HG02759 (cell line): ENCODE results near the gene TIAM2.
A peak's percentile ranks its signal among the peaks of the same experiment; 100 is the strongest.
"Not testable (repeated sequence)": the region's sequence is repeated elsewhere in the genome, so short reads cannot be mapped to it uniquely, and the experiment has no call there.

Experiments
- ATAC-seq: cut with Tn5 transposase; IDR thresholded peaks from one replicate; pipeline ENCODE4 v1.9.1; 2021; ENCODE audit warnings: mild to moderate bottlenecking, moderate library complexity; ENCODE audit not compliant: unreplicated experiment

Gene TIAM2

GRCh38 chr6:155155787-155156447 is 160.8 kb downstream of the TIAM2 start:
- ATAC-seq, result no peak

DNA sequence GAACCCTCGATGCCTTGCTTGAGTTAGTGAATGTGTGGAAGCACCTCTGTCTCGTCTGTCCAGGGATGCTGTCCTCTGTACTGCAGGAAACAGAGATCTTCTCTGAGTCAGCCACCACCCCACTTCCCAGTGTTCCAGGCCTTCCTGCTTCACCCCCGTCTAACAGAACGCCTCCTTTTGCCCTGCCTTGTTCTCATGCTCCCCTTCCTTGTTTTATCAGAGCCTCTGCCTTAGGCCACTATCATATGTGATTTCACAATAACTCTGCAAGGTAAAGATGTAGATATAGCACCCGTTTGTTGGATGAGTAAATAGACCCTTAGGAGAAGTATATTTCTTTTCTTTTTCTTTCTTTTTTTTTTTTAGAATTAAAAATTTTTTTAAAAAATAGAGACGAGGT is 162.0 kb downstream of the TIAM2 start:
- no peak for ATAC-seq

GRCh38 chr6:155158030-155158843 is 163.1 kb downstream of the TIAM2 start:
- peak; percentile 41 for ATAC-seq

DNA sequence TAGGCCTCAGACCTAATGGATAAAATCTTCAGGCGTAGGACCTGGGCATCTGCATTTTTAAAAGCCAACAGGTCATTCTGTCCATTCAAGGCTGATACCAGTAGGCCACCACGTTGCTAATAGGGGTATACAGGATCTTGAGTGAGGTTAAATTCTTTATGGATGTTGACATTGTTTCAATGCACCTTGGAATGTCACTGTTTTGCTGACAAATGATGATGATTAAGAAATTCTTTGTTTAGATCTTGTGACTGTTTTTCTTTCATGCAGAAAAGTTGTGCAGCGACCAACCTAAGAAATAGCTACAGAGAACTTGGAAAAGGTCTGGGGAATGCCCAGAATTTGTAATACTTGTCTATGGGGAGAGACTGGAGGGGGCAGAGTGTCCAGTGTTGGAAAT is 167.6 kb downstream of the TIAM2 start:
- ATAC-seq, result no peak

DNA sequence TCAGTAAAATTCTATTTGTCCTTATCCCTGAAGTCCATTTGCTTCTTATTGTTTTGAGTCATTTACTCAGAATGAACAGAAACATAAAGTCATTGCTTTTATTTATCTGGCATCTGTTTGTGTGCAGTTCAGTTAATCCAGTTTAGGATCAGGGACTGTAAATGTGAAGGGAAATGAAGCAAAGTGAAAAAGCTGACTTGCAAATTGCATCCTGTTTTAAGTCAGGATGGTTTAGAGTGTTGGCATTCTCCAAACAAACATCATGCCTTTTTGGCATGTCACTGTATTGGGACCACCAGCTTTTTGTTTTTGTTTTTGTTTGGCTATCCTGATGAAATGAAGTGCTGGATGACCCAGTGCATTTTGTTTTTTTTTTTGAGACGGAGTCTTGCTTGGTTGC is 168.5 kb downstream of the TIAM2 start:
- ATAC-seq, result no peak

DNA sequence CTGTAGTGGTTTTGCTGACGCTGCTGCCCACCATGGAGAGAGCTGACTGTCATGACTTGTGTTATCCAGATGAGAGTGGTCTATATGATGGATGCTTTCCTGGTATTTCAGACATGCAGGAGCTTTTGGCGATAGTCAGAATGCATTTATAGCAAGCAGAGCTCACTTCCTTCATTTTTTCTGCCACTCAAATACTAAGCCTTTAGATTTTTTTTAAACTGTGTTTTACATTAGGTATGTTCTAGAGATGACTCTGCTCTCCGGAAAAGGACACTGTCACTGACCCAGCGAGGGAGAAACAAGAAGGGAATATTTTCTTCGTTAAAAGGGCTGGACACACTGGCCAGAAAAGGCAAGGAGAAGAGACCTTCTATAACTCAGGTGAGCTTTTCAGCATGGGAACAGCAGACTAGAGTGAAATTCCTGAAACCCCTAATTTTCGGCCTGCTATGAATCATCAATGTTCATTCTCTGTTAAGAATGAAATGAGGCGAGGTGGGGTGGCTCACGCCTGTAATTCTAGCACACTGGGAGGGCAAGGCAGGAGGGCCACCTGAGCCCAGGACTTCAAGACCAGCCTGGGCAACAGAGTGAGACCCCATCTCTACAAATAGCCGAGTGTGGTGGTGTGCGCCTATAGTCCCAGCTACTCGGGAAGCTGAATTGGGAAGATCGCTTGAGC is 170.1 kb downstream of the TIAM2 start:
- no peak for ATAC-seq

DNA sequence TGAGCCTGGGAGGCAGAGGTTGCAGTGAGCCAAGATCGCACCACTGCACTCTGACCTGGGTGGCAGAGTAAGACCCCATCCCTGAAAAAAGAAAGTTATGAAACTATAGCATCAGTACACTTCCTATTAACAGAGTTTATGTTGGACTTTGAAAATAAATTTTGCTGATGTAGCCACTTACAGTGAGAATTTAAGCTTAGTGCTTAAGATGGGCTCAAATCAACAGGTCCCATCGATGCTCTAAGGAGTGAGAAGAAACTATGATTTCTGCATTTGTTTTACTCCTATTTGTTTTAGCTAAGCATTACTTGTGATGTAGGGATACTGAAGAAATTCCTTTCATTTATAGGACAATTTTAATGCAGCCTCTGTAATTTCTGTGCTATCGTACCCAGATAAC is 175.4 kb downstream of the TIAM2 start:
- no peak for ATAC-seq

GRCh38 chr6:155171109-155171746 is 176.1 kb downstream of the TIAM2 start:
- ATAC-seq, result peak; percentile 89

DNA sequence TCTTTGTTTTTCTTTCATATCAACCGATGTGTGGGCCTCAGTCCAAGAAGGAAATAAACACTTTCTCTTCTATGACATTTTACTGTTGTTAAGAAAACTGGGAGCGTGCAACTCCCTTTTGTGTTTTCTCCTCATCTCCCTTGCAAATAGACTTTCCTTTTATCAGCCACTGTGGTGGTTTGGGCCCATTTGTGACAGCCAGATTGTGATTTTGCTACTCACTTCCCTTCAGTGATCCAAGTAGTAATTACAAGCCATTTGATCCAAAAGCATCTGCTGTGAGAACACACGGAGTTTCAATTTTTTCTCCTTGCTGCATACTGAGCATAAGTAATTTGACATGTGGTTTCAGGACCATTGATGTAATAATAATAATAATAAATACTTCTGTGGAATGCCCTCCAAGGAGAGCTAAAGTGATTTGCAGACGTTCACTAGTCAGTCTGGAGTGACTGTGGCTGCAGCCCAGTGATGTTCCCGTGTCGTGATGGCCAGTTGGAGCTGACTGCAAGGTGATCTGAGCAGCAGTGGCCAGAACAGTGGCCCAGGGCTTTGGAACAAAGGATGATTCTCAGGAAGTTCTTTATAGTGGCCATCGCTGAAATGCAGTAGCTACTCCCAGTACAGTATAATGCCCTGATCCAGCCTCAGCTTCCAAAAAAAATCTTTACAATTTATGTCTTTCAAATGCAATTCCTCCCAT is 176.8 kb downstream of the TIAM2 start:
- ATAC-seq, result peak; percentile 5

DNA sequence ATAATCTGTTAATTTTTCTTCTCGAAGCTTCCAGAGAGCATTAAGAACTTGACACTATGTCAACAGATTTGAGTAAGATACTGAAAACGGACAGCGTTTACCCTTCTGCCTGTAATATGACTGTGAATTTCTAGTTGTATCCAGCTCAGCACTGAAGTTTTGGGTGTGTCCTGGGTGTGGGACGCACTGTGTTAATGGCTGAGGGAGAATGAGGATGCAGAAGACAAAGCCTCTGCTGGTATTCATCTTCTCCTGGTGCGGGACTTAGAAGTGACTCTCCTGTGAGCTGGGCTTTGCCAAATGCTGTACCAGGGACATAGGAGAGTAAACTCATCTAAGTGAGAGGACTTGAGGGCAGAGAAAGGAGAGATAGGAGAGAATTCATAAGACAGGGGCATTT is 178.4 kb downstream of the TIAM2 start:
- no peak for ATAC-seq

GRCh38 chr6:155174576-155175211 is 179.6 kb downstream of the TIAM2 start:
- peak; percentile 52 for ATAC-seq

GRCh38 chr6:155177363-155177961 is 182.3 kb downstream of the TIAM2 start:
- ATAC-seq, result peak; percentile 15

- ATAC-seq, result peak; percentile 79
Observed at GRCh38 chr6:155181498-155181897, 186.4 kb downstream of the TIAM2 start.

DNA sequence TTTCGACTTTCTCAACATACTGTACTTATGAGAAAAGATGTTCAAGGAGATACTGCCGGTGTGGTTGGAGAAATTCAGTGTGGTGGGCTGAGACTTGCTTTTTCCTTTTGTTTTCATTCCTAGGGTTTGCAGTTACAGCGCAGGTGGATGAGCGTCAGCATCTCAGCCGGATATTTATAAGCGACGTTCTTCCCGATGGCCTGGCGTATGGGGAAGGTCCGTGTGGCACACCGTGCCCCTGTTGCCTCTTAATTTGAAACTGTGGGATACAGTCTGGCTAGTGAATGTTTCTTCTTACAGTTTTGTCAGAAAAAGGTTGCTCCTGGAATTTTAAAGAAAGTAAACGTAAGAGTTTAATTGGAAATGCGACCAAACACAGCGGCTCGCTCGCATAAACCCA is 187.0 kb downstream of the TIAM2 start:
- ATAC-seq, result no peak

DNA sequence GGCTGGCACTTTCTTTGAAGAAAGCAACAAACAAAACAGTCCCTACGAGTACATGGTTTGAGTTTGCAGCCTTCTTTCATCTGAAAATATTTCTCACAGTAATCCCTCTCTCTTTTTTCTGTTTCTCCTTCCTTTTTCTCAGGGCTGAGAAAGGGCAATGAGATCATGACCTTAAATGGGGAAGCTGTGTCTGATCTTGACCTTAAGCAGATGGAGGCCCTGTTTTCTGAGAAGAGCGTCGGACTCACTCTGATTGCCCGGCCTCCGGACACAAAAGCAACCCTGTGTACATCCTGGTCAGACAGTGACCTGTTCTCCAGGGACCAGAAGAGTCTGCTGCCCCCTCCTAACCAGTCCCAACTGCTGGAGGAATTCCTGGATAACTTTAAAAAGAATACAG is 188.0 kb downstream of the TIAM2 start:
- ATAC-seq, result peak; percentile 29

DNA sequence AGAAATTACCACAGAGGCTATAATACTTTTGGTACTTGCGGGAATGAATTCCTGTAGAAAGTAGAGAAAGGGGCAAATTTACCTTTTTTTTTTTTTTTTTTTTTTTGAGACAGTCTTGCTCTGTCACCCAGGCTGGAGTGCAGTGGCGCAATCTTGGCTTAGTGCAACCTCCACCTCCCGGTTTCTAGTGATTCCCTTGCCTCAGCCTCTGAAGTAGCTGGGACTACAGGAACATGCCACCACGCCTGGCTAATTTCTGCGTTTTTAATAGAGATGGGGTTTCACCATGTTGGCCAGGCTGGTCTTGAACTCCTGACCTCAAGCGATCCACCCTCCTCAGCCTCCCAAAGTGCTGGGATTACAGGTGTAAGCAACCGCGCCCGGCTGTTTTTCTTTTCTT is 189.9 kb downstream of the TIAM2 start:
- not testable (repeated sequence) for ATAC-seq

DNA sequence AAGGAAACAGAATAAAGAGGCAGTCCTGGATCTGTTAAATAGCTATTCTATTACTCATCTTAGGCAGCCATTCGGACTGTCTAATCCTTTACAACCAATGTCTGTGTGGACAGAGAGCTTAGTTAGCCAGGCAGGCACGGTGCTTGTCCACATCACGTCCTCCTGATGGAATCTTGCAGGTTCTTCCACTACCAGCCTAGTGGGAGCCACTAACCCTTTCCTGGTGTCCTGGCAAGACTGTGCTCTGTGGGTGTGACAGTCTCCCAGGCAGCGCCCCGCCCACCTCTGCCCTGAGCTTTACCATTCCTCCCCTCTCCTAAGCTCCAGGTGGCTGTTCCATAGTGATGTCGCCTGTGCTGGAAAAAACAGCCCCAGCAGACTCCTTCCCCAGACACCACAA is 190.4 kb downstream of the TIAM2 start:
- no peak for ATAC-seq

DNA sequence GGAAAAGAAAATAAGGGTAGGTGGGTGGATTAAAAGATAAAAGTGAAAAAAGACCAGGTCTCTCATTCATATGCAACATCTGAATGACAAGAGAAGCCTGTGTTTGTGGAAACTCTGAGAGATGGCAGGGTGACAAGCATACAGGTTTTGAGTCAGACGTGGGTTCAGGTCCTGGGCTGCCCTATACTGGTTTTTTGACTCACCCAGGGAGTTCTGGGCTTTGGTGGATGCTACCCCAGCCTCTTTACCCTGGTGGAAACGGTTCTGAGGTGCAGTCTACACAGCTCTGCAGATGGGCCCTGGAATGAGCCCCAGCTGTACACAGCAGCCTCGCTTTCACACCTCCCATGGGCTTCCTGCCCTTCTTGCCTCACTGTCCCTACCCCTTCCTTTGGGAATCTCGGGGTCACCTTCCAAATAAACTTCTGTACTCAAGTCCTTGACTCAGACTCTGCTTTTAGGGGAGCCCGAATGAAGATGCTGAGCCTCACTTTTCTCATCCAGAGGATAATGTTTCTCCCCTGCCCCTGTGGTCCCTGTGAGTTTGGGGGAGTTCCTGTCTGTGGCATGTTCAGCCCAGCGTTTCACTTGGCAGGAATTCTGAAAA is 191.0 kb downstream of the TIAM2 start:
- no peak for ATAC-seq

DNA sequence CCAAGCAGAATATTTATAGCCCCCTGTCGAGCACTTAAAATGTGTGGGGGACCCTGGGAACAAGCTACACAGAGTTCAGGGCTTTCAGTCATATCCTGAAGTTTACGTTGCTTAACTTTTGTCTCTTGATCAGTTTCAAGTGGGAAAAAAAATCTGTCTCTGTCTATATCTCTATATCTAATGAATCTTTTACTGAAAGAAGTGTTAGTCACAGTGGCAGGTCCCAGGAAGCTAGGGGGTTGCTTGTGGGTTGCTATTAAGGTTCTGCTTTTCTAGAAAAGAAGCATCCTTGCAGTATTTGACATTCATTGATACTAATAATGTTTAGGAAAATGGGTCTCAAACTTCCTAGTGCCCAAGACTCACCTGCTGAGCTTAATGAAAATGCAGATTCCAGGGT is 192.0 kb downstream of the TIAM2 start:
- no peak for ATAC-seq
